Stimulated activated CD4-positive, alpha-beta T cell treated with anti-CD3 and anti-CD28 coated beads, TNF-alpha, amount 100 ng/mL, for 24 hours (primary cell): Measurements from ENCODE around the gene APCDD1.
A peak's percentile ranks its signal among the peaks of the same experiment; 100 is the strongest.
"Not testable (repeated sequence)": the region's sequence is repeated elsewhere in the genome, so short reads cannot be mapped to it uniquely, and the experiment has no call there.

ENCODE experiments used
- DNase-seq, 3 experiments: peaks; one replicate each; pipeline ENCODE4 v3.0.0-alpha.2; 2020; ENCODE audit warnings: low read depth in 3 of 3

The APCDD1 gene

GRCh38 chr18:10490401-10491165, 36.1 kb downstream of the APCDD1 start:
- DNase-seq = peak; percentile 25 to 59 (median 25)

- no peak for DNase-seq
Observed at GRCh38 chr18:10495936-10496335, 41.5 kb downstream of the APCDD1 start.

GRCh38 chr18:10497206-10497749, 42.8 kb downstream of the APCDD1 start:
- no peak for DNase-seq

- no peak for DNase-seq
Observed at GRCh38 chr18:10499230-10499629, 44.8 kb downstream of the APCDD1 start.

- DNase-seq = no peak
Observed at GRCh38 chr18:10500038-10500437, 45.6 kb downstream of the APCDD1 start.

- DNase-seq = no peak
Observed at GRCh38 chr18:10504723-10505122, 50.3 kb downstream of the APCDD1 start.

- DNase-seq = not testable (repeated sequence)
Observed at GRCh38 chr18:10505892-10506291, 51.5 kb downstream of the APCDD1 start.

- no peak for DNase-seq
Observed at GRCh38 chr18:10508591-10508990, 54.2 kb downstream of the APCDD1 start.

GRCh38 chr18:10511236-10511635, 56.8 kb downstream of the APCDD1 start:
- no peak for DNase-seq

GRCh38 chr18:10514082-10514481, 59.6 kb downstream of the APCDD1 start:
- no peak for DNase-seq

- DNase-seq = no peak
Observed at GRCh38 chr18:10514601-10515000, 60.2 kb downstream of the APCDD1 start.

GRCh38 chr18:10515456-10515855, 61.0 kb downstream of the APCDD1 start:
- no peak for DNase-seq

- no peak for DNase-seq
Observed at GRCh38 chr18:10516078-10516477, 61.6 kb downstream of the APCDD1 start.

- no peak for DNase-seq
Observed at GRCh38 chr18:10518595-10519255, 64.3 kb downstream of the APCDD1 start.

GRCh38 chr18:10519366-10519765, 64.9 kb downstream of the APCDD1 start:
- DNase-seq = no peak

GRCh38 chr18:10519999-10520935, 65.8 kb downstream of the APCDD1 start:
- peak; percentile 24 to 53 (median 33) for DNase-seq

GRCh38 chr18:10521566-10521965, 67.1 kb downstream of the APCDD1 start:
- DNase-seq = no peak

- no peak for DNase-seq
Observed at GRCh38 chr18:10522574-10522973, 68.1 kb downstream of the APCDD1 start.

GRCh38 chr18:10523544-10523943, 69.1 kb downstream of the APCDD1 start:
- no peak for DNase-seq

- DNase-seq = no peak
Observed at GRCh38 chr18:10524507-10525370, 70.3 kb downstream of the APCDD1 start.

GRCh38 chr18:10525371-10525691, 70.9 kb downstream of the APCDD1 start:
- no peak for DNase-seq
